Measurements from ENCODE around the gene TOLLIP.

DNA sequence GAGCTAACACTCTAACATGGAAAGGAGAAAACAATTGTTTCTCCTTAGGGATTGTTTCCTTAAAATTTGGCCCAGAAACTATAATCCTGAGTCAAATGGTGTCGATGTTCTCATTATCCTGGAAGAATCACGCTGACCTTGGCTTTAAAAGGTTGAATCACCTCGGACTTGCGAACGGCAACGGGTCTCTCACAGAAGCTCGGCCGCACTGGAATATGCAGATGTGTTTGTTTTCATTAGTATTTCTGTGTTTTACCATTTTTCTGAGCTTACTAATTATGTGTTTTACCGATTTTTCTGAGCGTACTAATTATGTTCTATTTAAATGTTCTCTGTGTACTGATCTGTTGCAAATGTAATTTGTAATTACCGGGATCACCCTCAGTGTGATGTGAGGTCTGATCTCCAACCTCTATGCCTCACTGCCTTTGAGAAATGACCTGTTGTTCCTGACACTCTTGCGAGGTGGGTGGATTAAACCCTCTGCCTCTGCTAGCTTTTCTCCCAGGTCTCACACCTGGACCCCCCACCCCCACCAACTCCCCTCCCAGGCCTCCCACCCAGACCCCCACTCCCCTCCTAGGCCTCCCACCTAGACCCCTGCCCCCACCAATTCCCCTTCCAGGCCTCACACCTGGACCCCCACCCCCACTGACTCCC is 42.0 kb upstream of the TOLLIP start:
- TF ChIP-seq, protein P1, sequence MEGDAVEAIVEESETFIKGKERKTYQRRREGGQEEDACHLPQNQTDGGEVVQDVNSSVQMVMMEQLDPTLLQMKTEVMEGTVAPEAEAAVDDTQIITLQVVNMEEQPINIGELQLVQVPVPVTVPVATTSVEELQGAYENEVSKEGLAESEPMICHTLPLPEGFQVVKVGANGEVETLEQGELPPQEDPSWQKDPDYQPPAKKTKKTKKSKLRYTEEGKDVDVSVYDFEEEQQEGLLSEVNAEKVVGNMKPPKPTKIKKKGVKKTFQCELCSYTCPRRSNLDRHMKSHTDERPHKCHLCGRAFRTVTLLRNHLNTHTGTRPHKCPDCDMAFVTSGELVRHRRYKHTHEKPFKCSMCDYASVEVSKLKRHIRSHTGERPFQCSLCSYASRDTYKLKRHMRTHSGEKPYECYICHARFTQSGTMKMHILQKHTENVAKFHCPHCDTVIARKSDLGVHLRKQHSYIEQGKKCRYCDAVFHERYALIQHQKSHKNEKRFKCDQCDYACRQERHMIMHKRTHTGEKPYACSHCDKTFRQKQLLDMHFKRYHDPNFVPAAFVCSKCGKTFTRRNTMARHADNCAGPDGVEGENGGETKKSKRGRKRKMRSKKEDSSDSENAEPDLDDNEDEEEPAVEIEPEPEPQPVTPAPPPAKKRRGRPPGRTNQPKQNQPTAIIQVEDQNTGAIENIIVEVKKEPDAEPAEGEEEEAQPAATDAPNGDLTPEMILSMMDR (IDR thresholded peaks at IDR 0.05): no peak
- TF ChIP-seq POLR2A (IDR thresholded peaks at IDR 0.05): no peak

Measured in right lobe of liver (tissue), 4 donors.